Cardiac fibroblast (primary cell): Measurements from ENCODE around the gene CCER1.
A peak's percentile ranks its signal among the peaks of the same experiment; 100 is the strongest.

Experiments
- DNase-seq, 2 donors: peaks; one replicate each; pipeline versions ENCODE4 v3.0.0 to v3.0.0-alpha.2; 2010; ENCODE audit warnings: low read depth in 2 of 2
- H3K4me3 ChIP-seq, 2 donors: replicated peaks in 1 of 2; 1 replicate in 1 of 2; 2 replicates in 1 of 2; pipeline ENCODE4 v1.5.1; 2011; ENCODE audit warnings: low read depth in 2 of 2, low read length in 2 of 2, mild to moderate bottlenecking in 2 of 2, moderate library complexity in 1 of 2
- CTCF ChIP-seq: IDR thresholded peaks from one replicate; pipeline ENCODE4 v1.5.1; 2011; ENCODE audit warnings: low read depth, mild to moderate bottlenecking, low read length, inconsistent platforms

Gene CCER1

DNA sequence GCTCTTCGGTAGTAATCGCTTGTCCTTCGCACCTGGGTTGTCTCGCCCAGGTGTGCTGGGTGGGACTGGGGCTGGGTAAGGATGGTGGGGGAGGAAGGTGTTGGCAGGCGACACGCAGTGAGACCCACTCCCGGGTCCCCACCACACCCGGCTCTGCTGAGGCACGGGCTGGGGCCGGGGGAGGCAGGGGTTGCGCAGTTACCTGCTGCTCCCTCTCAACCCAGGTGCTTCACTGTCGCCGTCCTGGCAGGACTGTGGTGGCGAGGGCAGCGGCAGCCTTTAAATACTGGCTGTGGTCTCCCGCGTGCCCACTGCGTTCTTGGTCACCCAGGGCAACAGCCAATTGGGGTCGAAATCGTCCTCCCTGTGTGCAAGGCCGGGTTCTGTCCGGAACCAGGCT, at the start of gene CCER1:
TSS of gene CCER1 (minus strand) at position 256 of the 400 bp plus-strand sequence. CDS start 434 bp downstream, outside the sequence.
- DNase-seq: no peak
- H3K4me3 ChIP-seq: no peak within 1 kb of the TSS
- TF ChIP-seq CTCF: no peak

- no peak overlapping the region for H3K4me3 ChIP-seq
- no peak for DNase-seq
- TF ChIP-seq CTCF: no peak
These were observed 48.8 kb upstream of the CCER1 start for GRCh38 chr12:91003737-91004136.

DNA sequence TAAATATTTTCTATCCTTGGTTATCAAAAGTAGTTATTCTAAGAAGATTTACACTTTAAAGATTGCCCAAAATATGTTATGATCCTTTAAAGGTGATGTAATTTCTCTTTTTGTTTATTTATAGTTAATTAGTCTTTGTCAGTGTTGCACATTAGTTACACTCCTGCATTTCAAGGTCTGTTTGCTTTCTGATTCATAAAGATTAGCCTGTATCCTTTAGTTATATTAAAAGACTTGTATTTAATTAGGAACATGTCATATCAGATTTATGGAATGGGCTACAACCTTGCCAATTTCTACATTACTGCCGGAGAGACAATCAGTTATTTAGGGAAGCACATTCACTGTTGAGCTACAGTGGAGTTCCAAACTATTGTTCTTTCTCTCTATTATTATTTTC, 46.3 kb upstream of the CCER1 start:
- no peak overlapping the region for H3K4me3 ChIP-seq
- no peak for DNase-seq
- TF ChIP-seq CTCF: no peak

- TF ChIP-seq CTCF: no peak
- peak in 1 of 2 donors; percentile 11 for DNase-seq
- no peak overlapping the region for H3K4me3 ChIP-seq
These were observed 45.0 kb upstream of the CCER1 start for GRCh38 chr12:90999966-91000365.

GRCh38 chr12:90999527-90999926, 44.6 kb upstream of the CCER1 start:
- H3K4me3 ChIP-seq: no peak overlapping the region
- DNase-seq: peak in 1 of 2 donors; percentile 22
- no peak for TF ChIP-seq CTCF

DNA sequence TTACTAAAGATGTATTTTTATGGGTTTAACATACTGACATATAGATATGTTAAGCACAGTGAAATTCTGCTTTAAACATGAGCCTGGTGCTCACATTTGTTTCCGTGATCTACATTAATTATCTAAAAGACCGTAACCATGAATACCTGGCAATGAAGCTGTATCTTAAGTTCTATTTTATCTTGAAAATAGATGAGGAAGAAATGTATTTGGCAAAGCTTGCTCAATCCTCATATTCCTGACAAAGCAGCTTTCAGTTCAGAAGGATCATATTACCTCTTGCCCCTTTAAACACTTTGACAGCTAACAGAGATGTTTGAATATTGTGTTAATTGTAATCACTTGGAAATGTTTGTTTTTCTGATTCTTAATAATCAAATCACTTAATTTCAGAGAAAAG, 40.0 kb upstream of the CCER1 start:
- peak in 1 of 2 donors; percentile 40 for DNase-seq
- no peak overlapping the region for H3K4me3 ChIP-seq
- TF ChIP-seq CTCF: no peak

- H3K4me3 ChIP-seq: no peak overlapping the region
- DNase-seq: no peak
- TF ChIP-seq CTCF: no peak
These were observed 37.0 kb upstream of the CCER1 start for GRCh38 chr12:90991952-90992465.
